HCT116 (cell line): ENCODE data around the gene AKAP13.

Source experiments
- ATF3 ChIP-seq: IDR thresholded peaks from 2 replicates; pipeline ENCODE4 v1.6.1; 2012
- CEBPB ChIP-seq: IDR thresholded peaks from 2 replicates; pipeline ENCODE4 v1.6.1; 2012; ENCODE audit warnings: low read depth
- CTCF ChIP-seq, 3 experiments: fragments of 200-600 bp in 1 of 3; sonication (generic) in 1 of 3; IDR thresholded peaks in 2 of 3; conservative IDR thresholded peaks in 1 of 3; 2 replicates each; pipeline ENCODE4 v1.5.1; 2012 to 2017; ENCODE audit warnings: low read depth in 2 of 3, low read length in 2 of 3, antibody characterized with exemption in 1 of 3, borderline replicate concordance in 1 of 3, control low read depth in 1 of 3, mild to moderate bottlenecking in 1 of 3, mixed read lengths in 1 of 3, mixed run types in 1 of 3, moderate library complexity in 1 of 3; ENCODE audit not compliant: insufficient read depth in 1 of 3
- EGR1 ChIP-seq: IDR thresholded peaks from 2 replicates; pipeline ENCODE4 v1.6.1; 2012; ENCODE audit warnings: low read depth
- ELF1 ChIP-seq: IDR thresholded peaks from 2 replicates; pipeline ENCODE4 v1.6.1; 2012; ENCODE audit warnings: low read depth, borderline replicate concordance
- EZH2 ChIP-seq: fragments of 200-600 bp; sonication (generic); IDR thresholded peaks from 2 replicates; pipeline ENCODE4 v1.6.1; 2017; ENCODE audit warnings: antibody characterized with exemption, mixed run types
- EZH2phosphoT487 ChIP-seq: fragments of 200-600 bp; IDR thresholded peaks from 2 replicates; pipeline ENCODE4 v1.6.1; 2018; ENCODE audit warnings: antibody characterized with exemption, borderline replicate concordance
- POLR2A ChIP-seq: IDR thresholded peaks from 2 replicates; pipeline ENCODE4 v1.7.0; 2011; ENCODE audit warnings: borderline replicate concordance; ENCODE audit not compliant: insufficient read depth, insufficient read length; ENCODE audit errors: extremely low read depth
- POLR2AphosphoS5 ChIP-seq: IDR thresholded peaks from 2 replicates; pipeline ENCODE4 v1.6.1; 2011; ENCODE audit warnings: mild to moderate bottlenecking, low read depth, low read length, moderate library complexity
- REST ChIP-seq: IDR thresholded peaks from 2 replicates; pipeline ENCODE4 v1.6.1; 2012; ENCODE audit warnings: low read depth
- TCF7L2 ChIP-seq: IDR thresholded peaks from 2 replicates; pipeline ENCODE4 v1.7.0; 2011; ENCODE audit warnings: borderline replicate concordance, inconsistent platforms; ENCODE audit not compliant: insufficient read depth, insufficient read length; ENCODE audit errors: extremely low read depth
- YY1 ChIP-seq: IDR thresholded peaks from 2 replicates; pipeline ENCODE4 v1.6.1; 2011; ENCODE audit warnings: low read length, low read depth, moderate library complexity, mild to moderate bottlenecking; ENCODE audit not compliant: insufficient replicate concordance; ENCODE audit errors: extremely low read depth
- ZBTB33 ChIP-seq: IDR thresholded peaks from 2 replicates; pipeline ENCODE4 v1.6.1; 2011; ENCODE audit warnings: mild to moderate bottlenecking, low read length, moderate library complexity; ENCODE audit not compliant: insufficient replicate concordance; ENCODE audit errors: extremely low read depth
- ZNF274 ChIP-seq: fragments of 200-500 bp; sonication (Bioruptor generic); IDR thresholded peaks from 2 replicates; pipeline ENCODE4 v1.6.1; 2014; ENCODE audit warnings: mild to moderate bottlenecking, low read depth, low read length, inconsistent platforms

GRCh38 chr15:85517086-85517485, 136.7 kb downstream of the AKAP13 start:
- TF ChIP-seq CTCF (IDR thresholded peaks at IDR 0.05 in 2 of 3, conservative IDR thresholded peaks at IDR 0.05 in 1 of 3; ENCODE audit: borderline replicate concordance in 1 of 3, insufficient read depth in 1 of 3, low read depth in 2 of 3, low read length in 2 of 3): no peak
- TF ChIP-seq EZH2: no peak
- TF ChIP-seq CEBPB: no peak
- no peak for TF ChIP-seq ZNF274
- TF ChIP-seq EGR1: no peak
- TF ChIP-seq EZH2phosphoT487: no peak
- no peak for TF ChIP-seq ELF1
- TF ChIP-seq REST: no peak
- no peak for TF ChIP-seq ATF3
- TF ChIP-seq YY1: no peak
- TF ChIP-seq POLR2A: no peak
- TF ChIP-seq ZBTB33: no peak
- TF ChIP-seq POLR2AphosphoS5: no peak
- TF ChIP-seq TCF7L2: no peak
